ENCODE data around the gene ARHGAP45.
A peak's percentile ranks its signal among the peaks of the same experiment; 100 is the strongest.

ARHGAP45 gene

GRCh38 chr19:1060689-1061088 lies 6.3 kb upstream of the ARHGAP45 start:
- Histone ChIP-seq H3K4me3 (ENCODE audit: low read length) (no peak overlapping the region), H3K36me3 (ENCODE audit: insufficient read depth, low read length) (peaks cover 12% of the 10 kb centered on the region; the same call in 1 of the 2 replicates), H3K9ac (ENCODE audit: low read depth, low read length) (no peak overlapping the region), H3K9me3 (ENCODE audit: insufficient read depth, low read depth, low read length) (peaks cover 31% of the 10 kb centered on the region), H3K27me3 (ENCODE audit: insufficient read depth, low read length) (peaks cover 14% of the 10 kb centered on the region), H3K27ac (ENCODE audit: low read depth, low read length) (no peak overlapping the region), H3K4me1 (ENCODE audit: insufficient read depth, low read length) (peaks cover 8% of the 10 kb centered on the region)
- WGBS = 88% methylated on average over 5 of the region's 5 CpGs

- H3K27me3 ChIP-seq (ENCODE audit: insufficient read depth, low read length) = peaks cover 27% of the 10 kb centered on the region
- peaks cover 2% of the 10 kb centered on the region; the same call in 1 of the 2 replicates for H3K36me3 ChIP-seq (ENCODE audit: insufficient read depth, low read length)
- no peak overlapping the region for H3K4me3 ChIP-seq (ENCODE audit: low read length)
- H3K27ac ChIP-seq (ENCODE audit: low read depth, low read length) = no peak overlapping the region
- H3K9me3 ChIP-seq (ENCODE audit: insufficient read depth, low read depth, low read length) = peaks cover 20% of the 10 kb centered on the region
- H3K9ac ChIP-seq (ENCODE audit: low read depth, low read length) = no peak overlapping the region
- WGBS = 89% methylated on average over 20 of the region's 20 CpGs
- H3K4me1 ChIP-seq (ENCODE audit: insufficient read depth, low read length) = peaks cover 16% of the 10 kb centered on the region
These were observed 5.0 kb upstream of the ARHGAP45 start for GRCh38 chr19:1061987-1062386.

- H3K9me3 ChIP-seq (ENCODE audit: insufficient read depth, low read depth, low read length) = peaks cover 15% of the 10 kb centered on the region
- peaks cover 33% of the 10 kb centered on the region for H3K27me3 ChIP-seq (ENCODE audit: insufficient read depth, low read length)
- H3K4me1 ChIP-seq (ENCODE audit: insufficient read depth, low read length) = peaks cover 16% of the 10 kb centered on the region
- WGBS = 73% methylated on average over 16 of the region's 17 CpGs
- H3K4me3 ChIP-seq (ENCODE audit: low read length) = no peak overlapping the region
- H3K36me3 ChIP-seq (ENCODE audit: insufficient read depth, low read length) = no peaks in the 10 kb centered on the region
- H3K27ac ChIP-seq (ENCODE audit: low read depth, low read length) = no peak overlapping the region
- H3K9ac ChIP-seq (ENCODE audit: low read depth, low read length) = no peak overlapping the region
These were observed 4.5 kb upstream of the ARHGAP45 start for GRCh38 chr19:1062387-1063029.

GRCh38 chr19:1063030-1063908 lies 3.7 kb upstream of the ARHGAP45 start:
- WGBS = 91% methylated on average over 37 of the region's 37 CpGs
- Histone ChIP-seq H3K27ac (ENCODE audit: low read depth, low read length) (no peak overlapping the region), H3K4me3 (ENCODE audit: low read length) (no peak overlapping the region)

GRCh38 chr19:1063909-1064660 lies 2.9 kb upstream of the ARHGAP45 start:
- Histone ChIP-seq H3K27ac (ENCODE audit: low read depth, low read length) (no peak overlapping the region), H3K4me3 (ENCODE audit: low read length) (peak overlapping the region; percentile 51), H3K27me3 (ENCODE audit: insufficient read depth, low read length) (peaks cover 43% of the 10 kb centered on the region), H3K9ac (ENCODE audit: low read depth, low read length) (no peak overlapping the region), H3K9me3 (ENCODE audit: insufficient read depth, low read depth, low read length) (no peaks in the 10 kb centered on the region), H3K36me3 (ENCODE audit: insufficient read depth, low read length) (no peaks in the 10 kb centered on the region), H3K4me1 (ENCODE audit: insufficient read depth, low read length) (peaks cover 16% of the 10 kb centered on the region)
- 77% methylated on average over 37 of the region's 37 CpGs for WGBS

More at GRCh38 chr19:1063030-1063908, 3.7 kb upstream of the ARHGAP45 start:
- H3K27me3 ChIP-seq (ENCODE audit: insufficient read depth, low read length) = peaks cover 39% of the 10 kb centered on the region
- peaks cover 16% of the 10 kb centered on the region for H3K4me1 ChIP-seq (ENCODE audit: insufficient read depth, low read length)
- H3K9me3 ChIP-seq (ENCODE audit: insufficient read depth, low read depth, low read length) = peaks cover 8% of the 10 kb centered on the region
- no peaks in the 10 kb centered on the region for H3K36me3 ChIP-seq (ENCODE audit: insufficient read depth, low read length)
- no peak overlapping the region for H3K9ac ChIP-seq (ENCODE audit: low read depth, low read length)

- H3K9me3 ChIP-seq (ENCODE audit: insufficient read depth, low read depth, low read length) = no peaks in the 10 kb centered on the region
- WGBS = 9% methylated on average over 60 of the region's 60 CpGs
- no peaks in the 10 kb centered on the region for H3K36me3 ChIP-seq (ENCODE audit: insufficient read depth, low read length)
- H3K4me3 ChIP-seq (ENCODE audit: low read length) = peak overlapping the region; percentile 51
- H3K9ac ChIP-seq (ENCODE audit: low read depth, low read length) = peak overlapping the region; percentile 41
- peaks cover 43% of the 10 kb centered on the region for H3K27me3 ChIP-seq (ENCODE audit: insufficient read depth, low read length)
- H3K4me1 ChIP-seq (ENCODE audit: insufficient read depth, low read length) = peaks cover 16% of the 10 kb centered on the region
- H3K27ac ChIP-seq (ENCODE audit: low read depth, low read length) = no peak overlapping the region
These were observed 2.0 kb upstream of the ARHGAP45 start for GRCh38 chr19:1064661-1065605.

GRCh38 chr19:1065606-1066109 lies 1.3 kb upstream of the ARHGAP45 start:
- Histone ChIP-seq H3K9ac (ENCODE audit: low read depth, low read length) (no peak overlapping the region), H3K4me1 (ENCODE audit: insufficient read depth, low read length) (peaks cover 16% of the 10 kb centered on the region), H3K27me3 (ENCODE audit: insufficient read depth, low read length) (peaks cover 47% of the 10 kb centered on the region), H3K4me3 (ENCODE audit: low read length) (peak overlapping the region; percentile 51; the same call in 1 of the 2 replicates), H3K36me3 (ENCODE audit: insufficient read depth, low read length) (no peaks in the 10 kb centered on the region), H3K27ac (ENCODE audit: low read depth, low read length) (no peak overlapping the region), H3K9me3 (ENCODE audit: insufficient read depth, low read depth, low read length) (no peaks in the 10 kb centered on the region)
- WGBS = 50% methylated on average over 17 of the region's 17 CpGs

- H3K9ac ChIP-seq (ENCODE audit: low read depth, low read length) = no peak overlapping the region; the same call in 1 of the 2 replicates
- WGBS = 48% methylated on average over 17 of the region's 17 CpGs
- no peak overlapping the region for H3K27ac ChIP-seq (ENCODE audit: low read depth, low read length)
- peak overlapping the region; percentile 51; the same call in 1 of the 2 replicates for H3K4me3 ChIP-seq (ENCODE audit: low read length)
- peaks cover 16% of the 10 kb centered on the region for H3K4me1 ChIP-seq (ENCODE audit: insufficient read depth, low read length)
- H3K9me3 ChIP-seq (ENCODE audit: insufficient read depth, low read depth, low read length) = no peaks in the 10 kb centered on the region
- H3K27me3 ChIP-seq (ENCODE audit: insufficient read depth, low read length) = peaks cover 52% of the 10 kb centered on the region
- H3K36me3 ChIP-seq (ENCODE audit: insufficient read depth, low read length) = no peaks in the 10 kb centered on the region
These were observed 668 bp upstream of the ARHGAP45 start for GRCh38 chr19:1066251-1066747.

GRCh38 chr19:1067341-1067957 lies 482 bp downstream of the ARHGAP45 start:
- H3K27ac ChIP-seq (ENCODE audit: low read depth, low read length) = no peak overlapping the region
- no peak overlapping the region for H3K9ac ChIP-seq (ENCODE audit: low read depth, low read length)
- H3K4me1 ChIP-seq (ENCODE audit: insufficient read depth, low read length) = peaks cover 16% of the 10 kb centered on the region
- 11% methylated on average over 38 of the region's 38 CpGs for WGBS
- no peaks in the 10 kb centered on the region for H3K9me3 ChIP-seq (ENCODE audit: insufficient read depth, low read depth, low read length)
- peaks cover 57% of the 10 kb centered on the region for H3K27me3 ChIP-seq (ENCODE audit: insufficient read depth, low read length)
- H3K36me3 ChIP-seq (ENCODE audit: insufficient read depth, low read length) = no peaks in the 10 kb centered on the region
- peak overlapping the region; percentile 51 for H3K4me3 ChIP-seq (ENCODE audit: low read length)

Measured in HUES64 (cell line).